Measurements from ENCODE around the gene CDC14B.

DNA sequence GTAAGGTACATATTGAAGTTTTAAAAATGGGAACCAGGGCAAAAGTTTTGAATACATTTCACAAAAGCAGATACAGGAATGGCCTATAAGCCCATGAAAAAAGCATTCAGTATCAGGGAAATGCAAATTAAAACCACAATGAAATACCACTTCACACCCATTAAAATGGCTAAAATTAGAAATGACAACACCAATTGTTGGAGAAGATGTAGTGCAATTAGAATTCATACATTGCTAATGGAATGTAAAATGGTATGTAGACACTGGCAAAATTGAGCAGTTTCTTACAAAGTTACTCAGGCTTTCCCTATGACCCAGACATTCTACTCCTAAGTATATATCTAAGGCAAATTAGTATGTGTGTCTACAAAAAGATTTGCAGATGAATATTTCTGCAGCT is 34.2 kb downstream of the CDC14B start:
- TF ChIP-seq CTCF (IDR thresholded peaks at IDR 0.05; ENCODE audit: borderline replicate concordance, extremely low read depth, low read length, poor library complexity, severe bottlenecking) (no peak), EZH2 (IDR thresholded peaks at IDR 0.05; ENCODE audit: borderline replicate concordance, low read depth, low read length, severe bottlenecking) (no peak)
